H1 (cell line): ENCODE measurements around the gene PTHLH. TPM values are rescaled to one million over a fixed set of nuclear protein-coding genes. Genes with fewer than 3 reads are reported as not detected.

Source experiments
- CTCF ChIA-PET: fragments of 300-600 bp; sonication (Branson Sonifier 250); formaldehyde crosslinking; loops from one replicate; lab custom pipeline; 2021; ENCODE audit not compliant: partially characterized antibody; lab: Charles Lee
- POLR2A ChIA-PET: fragments of 300-600 bp; sonication (Branson Sonifier 250); formaldehyde crosslinking; loops from one replicate; lab custom pipeline; 2021; ENCODE audit warnings: inconsistent platforms; ENCODE audit not compliant: partially characterized antibody; lab: Charles Lee
- DNase-seq, 2 experiments: peaks; one replicate each; pipeline versions ENCODE4 v3.0.0 to v3.0.0-alpha.2; 2010 to 2022; ENCODE audit warnings: low spot score in 2 of 2, low read depth in 1 of 2, mixed read lengths in 1 of 2
- FAIRE-seq: peaks from 2 replicates; lab custom pipeline; 2011; peaks lifted over from hg19 to GRCh38; lab: Jason Lieb, UNC
- H2AFZ ChIP-seq: 2 replicates; pipeline ENCODE4 v1.8.1; 2012; ENCODE audit warnings: low read length, inconsistent platforms
- H2AK5ac ChIP-seq: 2 replicates; pipeline ENCODE4 v1.6.1; 2013; ENCODE audit warnings: low read depth, low read length
- H2BK120ac ChIP-seq: replicated peaks from 2 replicates; pipeline ENCODE3; 2013; ENCODE audit warnings: low read depth, low read length, inconsistent platforms
- H2BK12ac ChIP-seq: 2 replicates; pipeline ENCODE4 v1.6.1; 2013; ENCODE audit warnings: low read depth, low read length
- H2BK15ac ChIP-seq: 2 replicates; pipeline ENCODE4 v1.6.1; 2013; ENCODE audit warnings: low read length
- H2BK20ac ChIP-seq: 2 replicates; pipeline ENCODE4 v1.6.1; 2013; ENCODE audit warnings: low read length
- H2BK5ac ChIP-seq: 2 replicates; pipeline ENCODE4 v1.6.1; 2013; ENCODE audit warnings: low read depth, low read length
- H3K14ac ChIP-seq: 2 replicates; pipeline ENCODE4 v1.6.1; 2013; ENCODE audit warnings: inconsistent platforms; ENCODE audit not compliant: insufficient read length
- H3K18ac ChIP-seq: 2 replicates; pipeline ENCODE4 v1.6.1; 2013; ENCODE audit warnings: low read length; ENCODE audit errors: extremely low read depth
- H3K23ac ChIP-seq: 2 replicates; pipeline ENCODE4 v1.6.1; 2013; ENCODE audit warnings: inconsistent platforms; ENCODE audit not compliant: insufficient read length
- H3K23me2 ChIP-seq: 2 replicates; pipeline ENCODE4 v1.6.1; 2013; ENCODE audit warnings: low read depth, low read length
- H3K27ac ChIP-seq: 2 replicates; pipeline ENCODE4 v1.6.1; 2011; ENCODE audit warnings: low read depth, low read length, inconsistent platforms
- H3K27me3 ChIP-seq, 4 experiments: replicated peaks in 1 of 4; 1 replicate in 1 of 4; 2 replicates in 3 of 4; pipeline versions ENCODE4 v1.6.1 to v1.8.1; 2011 to 2013; ENCODE audit warnings: low read length in 3 of 4, mild to moderate bottlenecking in 3 of 4, inconsistent platforms in 2 of 4, mixed read lengths in 2 of 4, moderate library complexity in 1 of 4; ENCODE audit not compliant: control insufficient read depth in 3 of 4, insufficient read depth in 3 of 4; ENCODE audit errors: extremely low read depth in 1 of 4
- H3K36me3 ChIP-seq, 4 experiments: 2 replicates each; pipeline versions ENCODE4 v1.6.1 to v1.8.1; 2011 to 2013; ENCODE audit warnings: mild to moderate bottlenecking in 4 of 4, low read length in 3 of 4, moderate library complexity in 2 of 4, control low read depth in 1 of 4, inconsistent platforms in 1 of 4; ENCODE audit not compliant: insufficient read depth in 4 of 4, control insufficient read depth in 2 of 4
- H3K4ac ChIP-seq: replicated peaks from 2 replicates; pipeline ENCODE3; 2013; ENCODE audit warnings: low read length, low read depth, mixed read lengths, inconsistent platforms; ENCODE audit not compliant: insufficient read length
- H3K4me1 ChIP-seq, 4 experiments: replicated peaks in 1 of 4; 1 replicate in 1 of 4; 2 replicates in 3 of 4; pipeline versions ENCODE4 v1.6.1 to v1.8.1; 2011 to 2013; ENCODE audit warnings: low read length in 3 of 4, inconsistent platforms in 2 of 4, mixed read lengths in 1 of 4; ENCODE audit not compliant: insufficient read depth in 4 of 4, control insufficient read depth in 3 of 4
- H3K4me2 ChIP-seq, 2 experiments: 2 replicates each; pipeline versions ENCODE4 v1.6.1 to v1.8.1; 2011 to 2013; ENCODE audit warnings: low read depth in 2 of 2, low read length in 2 of 2, control low read depth in 1 of 2, inconsistent platforms in 1 of 2, mild to moderate bottlenecking in 1 of 2; ENCODE audit not compliant: insufficient read depth in 1 of 2
- H3K4me3 ChIP-seq, 4 experiments: fragments of 200-600, 300-600 bp in 1 of 4; sonication (generic), shearing (Covaris generic), sonication (Bioruptor Twin) in 1 of 4; 2 replicates each; pipeline versions ENCODE4 v1.5.1 to v1.8.1; 2011 to 2016; ENCODE audit warnings: low read length in 4 of 4, low read depth in 3 of 4, control low read depth in 2 of 4, inconsistent platforms in 2 of 4, mild to moderate bottlenecking in 2 of 4, mixed read lengths in 1 of 4, moderate library complexity in 1 of 4; ENCODE audit not compliant: insufficient read depth in 2 of 4; ENCODE audit errors: extremely low read depth in 1 of 4
- H3K56ac ChIP-seq: replicated peaks from 2 replicates; pipeline ENCODE3; 2013; ENCODE audit warnings: low read depth, mild to moderate bottlenecking, mixed read lengths, low read length, inconsistent platforms; ENCODE audit not compliant: insufficient read length
- H3K79me1 ChIP-seq: 2 replicates; pipeline ENCODE4 v1.6.1; 2013; ENCODE audit warnings: low read depth, low read length, control low read depth
- H3K79me2 ChIP-seq, 2 experiments: 2 replicates each; pipeline versions ENCODE4 v1.6.1 to v1.8.1; 2012 to 2013; ENCODE audit warnings: low read length in 2 of 2, mild to moderate bottlenecking in 2 of 2, inconsistent platforms in 1 of 2; ENCODE audit not compliant: insufficient read depth in 2 of 2, control insufficient read depth in 1 of 2
- H3K9ac ChIP-seq, 4 experiments: replicated peaks in 1 of 4; 1 replicate in 1 of 4; 2 replicates in 3 of 4; pipeline versions ENCODE4 v1.6.1 to v1.8.1; 2011 to 2013; ENCODE audit warnings: low read depth in 3 of 4, low read length in 3 of 4, control low read depth in 2 of 4, mild to moderate bottlenecking in 2 of 4, moderate library complexity in 2 of 4, inconsistent platforms in 1 of 4; ENCODE audit errors: extremely low read depth in 1 of 4
- H3K9me3 ChIP-seq, 2 experiments: 2 replicates each; pipeline versions ENCODE4 v1.6.1 to v1.8.1; 2012 to 2013; ENCODE audit warnings: mild to moderate bottlenecking in 2 of 2, moderate library complexity in 2 of 2, control low read depth in 1 of 2, inconsistent platforms in 1 of 2, low read depth in 1 of 2, low read length in 1 of 2, mixed read lengths in 1 of 2; ENCODE audit not compliant: insufficient read depth in 2 of 2
- H4K20me1 ChIP-seq, 2 experiments: replicated peaks in 1 of 2; 2 replicates each; pipeline versions ENCODE3 to v1.8.1; 2011 to 2013; ENCODE audit warnings: inconsistent platforms in 2 of 2, low read length in 2 of 2, mild to moderate bottlenecking in 1 of 2; ENCODE audit not compliant: insufficient read depth in 2 of 2, control insufficient read depth in 1 of 2
- H4K5ac ChIP-seq: 2 replicates; pipeline ENCODE4 v1.6.1; 2013; ENCODE audit warnings: low read length, low read depth, mixed read lengths, inconsistent platforms; ENCODE audit not compliant: insufficient read length
- H4K8ac ChIP-seq: 2 replicates; pipeline ENCODE4 v1.8.0; 2013; ENCODE audit warnings: mild to moderate bottlenecking, moderate library complexity, low read length, inconsistent platforms; ENCODE audit not compliant: insufficient read depth; ENCODE audit errors: extremely low read depth
- H4K91ac ChIP-seq: replicated peaks from 2 replicates; pipeline ENCODE3; 2013; ENCODE audit warnings: low read length, mixed read lengths, inconsistent platforms; ENCODE audit not compliant: insufficient read length
- BRCA1 ChIP-seq: IDR thresholded peaks from 2 replicates; pipeline ENCODE4 v1.6.1; 2012; ENCODE audit warnings: low read depth, low read length, improper control_type of control experiment
- FOSL1 ChIP-seq: IDR thresholded peaks from 2 replicates; pipeline ENCODE4 v1.6.1; 2011; ENCODE audit warnings: mild to moderate bottlenecking, low read depth, low read length, moderate library complexity; ENCODE audit not compliant: insufficient read depth
- GABPA ChIP-seq: IDR thresholded peaks from 2 replicates; pipeline ENCODE4 v1.6.1; 2011; ENCODE audit warnings: mild to moderate bottlenecking, low read length, moderate library complexity, borderline replicate concordance; ENCODE audit not compliant: insufficient read depth
- HDAC2 ChIP-seq, 2 experiments: fragments of 300-600 bp in 1 of 2; sonication (generic) in 1 of 2; IDR thresholded peaks; 2 replicates each; pipeline ENCODE4 v1.6.1; 2011 to 2012; ENCODE audit warnings: low read depth in 2 of 2, low read length in 2 of 2, mild to moderate bottlenecking in 2 of 2, moderate library complexity in 2 of 2, borderline replicate concordance in 1 of 2, inconsistent platforms in 1 of 2
- KDM4A ChIP-seq: IDR thresholded peaks from one replicate; pipeline ENCODE4 v1.7.1; 2012; ENCODE audit warnings: low read depth, mild to moderate bottlenecking, moderate library complexity, low read length, inconsistent platforms; ENCODE audit not compliant: severe bottlenecking
- RXRA ChIP-seq: IDR thresholded peaks from 2 replicates; pipeline ENCODE4 v1.6.1; 2011; ENCODE audit warnings: low read depth, mild to moderate bottlenecking, low read length, moderate library complexity; ENCODE audit not compliant: insufficient read depth
- WGBS, 2 experiments: shearing (Covaris generic) in 1 of 2; methylation state at CpG; one replicate each; pipeline versions ENCODE4 v1.1.6 to v1.1.7; 2013 to 2015; ENCODE audit warnings: low lambda C conversion rate in 2 of 2, mixed read lengths in 2 of 2, inconsistent platforms in 1 of 2, low coverage in 1 of 2, missing lambda C conversion rate in 1 of 2; ENCODE audit not compliant: insufficient replicate concordance in 2 of 2, insufficient coverage in 1 of 2, insufficient read length in 1 of 2; ENCODE audit errors: extremely low coverage in 1 of 2, missing lambda C conversion rate in 1 of 2; 5-methylcytosine and 5-hydroxymethylcytosine counted together
- polyA plus RNA-seq, 7 experiments: library from polyadenylated mRNA; depleted of rRNA in 3 of 7; stranded (reverse) in 5 of 7; unstranded in 2 of 7; fragments of >200 nt in 5 of 7; fragments of 200-250 nt in 2 of 7; gene quantifications; 1 replicate in 5 of 7; 2 replicates in 1 of 7; 4 replicates in 1 of 7; pipeline versions ENCODE4 v1.2.1 to v1.2.3, GENCODE V29; 2011 to 2013; ENCODE audit warnings: missing spikeins in 2 of 7, mixed read lengths in 2 of 7
- total RNA-seq: library from RNA; stranded (reverse); fragmentation: NEBNext Ultra II Directional; extraction: Animal tissue kit (Norgen Biotek cat#: 25700); gene quantifications from 2 replicates; pipeline ENCODE4 v1.2.1, GENCODE V29; 2021
- TF ChIP-seq, protein P1 (sequence below): IDR thresholded peaks from 2 replicates; pipeline ENCODE4 v1.6.1; 2011; ENCODE audit warnings: low read length, improper control_type of control experiment

PTHLH gene
- total and polyA plus RNA-seq, 2 of the 8 experiments (the other 6 are each of a cell fraction or from before 2014, with no cell fraction given): 0.32 TPM; not detected in 1

DNA sequence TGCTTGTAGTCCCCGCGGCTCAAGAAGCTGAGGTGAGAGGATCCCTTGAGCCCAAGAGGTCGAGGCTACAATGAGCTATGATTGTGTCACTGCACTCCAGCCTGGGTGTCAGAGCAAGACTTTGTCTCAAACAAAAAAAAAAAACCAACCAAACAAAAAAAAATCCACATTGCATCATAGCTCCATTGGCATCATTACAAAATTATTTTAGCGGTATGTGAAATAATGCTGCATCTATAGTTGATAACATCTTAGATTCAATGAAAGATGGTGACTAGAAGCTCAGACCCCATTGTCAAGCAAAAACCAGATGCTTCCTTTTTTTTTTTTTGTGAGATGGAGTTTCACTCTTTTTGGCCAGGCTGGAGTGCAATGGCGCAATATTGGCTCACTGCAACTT lies 14.8 kb upstream of the PTHLH start:
- H3K18ac ChIP-seq: no peak overlapping the region
- no peaks in the 10 kb centered on the region for H3K23me2 ChIP-seq
- no peak overlapping the region for H4K5ac ChIP-seq
- H3K14ac ChIP-seq: no peak overlapping the region
- no peak overlapping the region for H2BK5ac ChIP-seq
- ChIA-PET CTCF (no interaction called here), POLR2A (no interaction called here)
- H3K4me2 ChIP-seq: no peak overlapping the region
- no peak for FAIRE-seq
- no peak overlapping the region for H2BK120ac ChIP-seq
- 88% methylated on average over 5 of the region's 5 CpGs; no CpG with 5 or more reads in 1 of the 2 experiments for WGBS, 2 experiments
- H2BK15ac ChIP-seq: no peak overlapping the region
- no peak overlapping the region for H3K9ac ChIP-seq
- H3K79me1 ChIP-seq: no peaks in the 10 kb centered on the region
- no peaks in the 10 kb centered on the region for H3K79me2 ChIP-seq
- H2BK20ac ChIP-seq: no peak overlapping the region
- no peaks in the 10 kb centered on the region for H3K9me3 ChIP-seq
- no peaks in the 10 kb centered on the region for H3K36me3 ChIP-seq
- H3K27me3 ChIP-seq: no peaks in the 10 kb centered on the region
- H4K8ac ChIP-seq: no peak overlapping the region
- H3K56ac ChIP-seq: no peak overlapping the region
- H3K4ac ChIP-seq: no peak overlapping the region
- H2AFZ ChIP-seq: no peak overlapping the region
- H4K91ac ChIP-seq: no peak overlapping the region
- no peak overlapping the region for H3K23ac ChIP-seq
- no peaks in the 10 kb centered on the region for H4K20me1 ChIP-seq
- no peak for DNase-seq
- H3K4me1 ChIP-seq: no peaks in the 10 kb centered on the region
- H3K27ac ChIP-seq: no peak overlapping the region
- no peak overlapping the region for H2BK12ac ChIP-seq
- no peak overlapping the region for H3K4me3 ChIP-seq
- no peak overlapping the region for H2AK5ac ChIP-seq
- TF ChIP-seq KDM4A (no peak), FOSL1 (no peak), HDAC2 (IDR thresholded peaks at IDR 0.05; ENCODE audit: borderline replicate concordance in 1 of 2, low read depth in 2 of 2, low read length in 2 of 2) (no peak), RXRA (no peak), GABPA (no peak), BRCA1 (no peak)
- TF ChIP-seq, protein P1, sequence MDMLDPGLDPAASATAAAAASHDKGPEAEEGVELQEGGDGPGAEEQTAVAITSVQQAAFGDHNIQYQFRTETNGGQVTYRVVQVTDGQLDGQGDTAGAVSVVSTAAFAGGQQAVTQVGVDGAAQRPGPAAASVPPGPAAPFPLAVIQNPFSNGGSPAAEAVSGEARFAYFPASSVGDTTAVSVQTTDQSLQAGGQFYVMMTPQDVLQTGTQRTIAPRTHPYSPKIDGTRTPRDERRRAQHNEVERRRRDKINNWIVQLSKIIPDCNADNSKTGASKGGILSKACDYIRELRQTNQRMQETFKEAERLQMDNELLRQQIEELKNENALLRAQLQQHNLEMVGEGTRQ: no peak
